Testis (tissue), 2 donors: ENCODE data around the gene HEATR5A.

ENCODE experiments used
- CTCF ChIP-seq, 3 experiments: fragments of 450-650 bp in 2 of 3; fragments of 200-600 bp in 1 of 3; sonication (generic) in 1 of 3; IDR thresholded peaks; one replicate each; pipeline ENCODE4 v1.5.1; 2016 to 2019; ENCODE audit warnings: antibody characterized with exemption in 3 of 3, mild to moderate bottlenecking in 2 of 3, moderate library complexity in 1 of 3
- POLR2A ChIP-seq: fragments of 450-650 bp; IDR thresholded peaks from one replicate; pipeline ENCODE4 v1.6.1; 2017; ENCODE audit warnings: antibody characterized with exemption, mild to moderate bottlenecking, moderate library complexity

GRCh38 chr14:31300296-31300695, 120.1 kb downstream of the HEATR5A start:
- TF ChIP-seq POLR2A (no peak), CTCF (IDR thresholded peaks at IDR 0.05) (no peak)
